SU-DHL-6 (cell line): ENCODE results near the gene INO80B.
"Not testable (repeated sequence)": the region's sequence is repeated elsewhere in the genome, so short reads cannot be mapped to it uniquely, and the experiment has no call there.

Experiments
- H2AFZ ChIP-seq: fragments of 200-600 bp; sonication (generic); 2 replicates; pipeline ENCODE4 v1.6.1; 2014; ENCODE audit warnings: low read depth, mild to moderate bottlenecking, moderate library complexity, mixed read lengths, antibody characterized with exemption, low read length; ENCODE audit not compliant: severe bottlenecking
- H3F3A ChIP-seq: fragments of 200-600 bp; shearing (Covaris generic); 2 replicates; pipeline ENCODE4 v1.6.0; 2016; ENCODE audit warnings: antibody characterized with exemption, mild to moderate bottlenecking; ENCODE audit not compliant: insufficient read depth
- H3K27ac ChIP-seq: fragments of 200-600 bp; sonication (generic); 2 replicates; pipeline ENCODE4 v1.5.1; 2016; ENCODE audit warnings: low read depth, mild to moderate bottlenecking, low read length, moderate library complexity, mixed read lengths
- H3K27me3 ChIP-seq: fragments of 200-600 bp; sonication (generic), shearing (Covaris generic); 2 replicates; pipeline ENCODE4 v1.6.0; 2014; ENCODE audit warnings: mild to moderate bottlenecking, low read length
- H3K36me3 ChIP-seq: fragments of 200-600 bp; sonication (generic); 2 replicates; pipeline ENCODE4 v1.6.1; 2014; ENCODE audit warnings: mild to moderate bottlenecking, low read length, mixed read lengths
- H3K4me2 ChIP-seq: fragments of 300-600, 200-600 bp; shearing (Covaris generic), sonication (generic); 2 replicates; pipeline ENCODE4 v1.6.0; 2014; ENCODE audit warnings: low read length, low read depth, mild to moderate bottlenecking; ENCODE audit not compliant: poor library complexity, severe bottlenecking
- H3K4me3 ChIP-seq: fragments of 200-600 bp; sonication (generic); 2 replicates; pipeline ENCODE4 v1.5.1; 2014; ENCODE audit warnings: antibody characterized with exemption, low read length, mild to moderate bottlenecking, mixed read lengths; ENCODE audit not compliant: insufficient read depth, poor library complexity, severe bottlenecking
- H3K79me2 ChIP-seq: fragments of 200-600 bp; sonication (generic); 2 replicates; pipeline ENCODE4 v1.6.1; 2014; ENCODE audit warnings: mild to moderate bottlenecking, low read length, moderate library complexity; ENCODE audit not compliant: insufficient read depth
- H3K9ac ChIP-seq: fragments of 200-600 bp; sonication (generic); 2 replicates; pipeline ENCODE4 v1.7.0; 2014; ENCODE audit warnings: mild to moderate bottlenecking, low read length
- H3K9me2 ChIP-seq: fragments of 200-600 bp; sonication (generic); replicated peaks from 2 replicates; pipeline ENCODE4 v1.6.1; 2014; ENCODE audit warnings: low read length; ENCODE audit not compliant: insufficient read depth
- H3K9me3 ChIP-seq: fragments of 200-600 bp; sonication (generic); 2 replicates; pipeline ENCODE4 v1.6.1; 2014; ENCODE audit warnings: low read length, mixed read lengths; ENCODE audit not compliant: insufficient read depth
- H4K20me1 ChIP-seq: fragments of 200-600 bp; sonication (generic); 2 replicates; pipeline ENCODE4 v1.6.1; 2014; ENCODE audit warnings: low read depth, mild to moderate bottlenecking, antibody characterized with exemption, low read length, moderate library complexity, mixed read lengths
- EZH2phosphoT487 ChIP-seq: fragments of 200-600 bp; sonication (generic), shearing (Covaris generic); conservative IDR thresholded peaks from 2 replicates; pipeline ENCODE4 v1.6.1; 2018; ENCODE audit warnings: mild to moderate bottlenecking, antibody characterized with exemption, low read length, moderate library complexity, mixed read lengths
- TF ChIP-seq, protein P1 (sequence below): fragments of 200-600 bp; sonication (generic); IDR thresholded peaks from one replicate; pipeline ENCODE4 v1.5.1; 2017; ENCODE audit warnings: antibody characterized with exemption, mild to moderate bottlenecking, low read length, moderate library complexity; ENCODE audit not compliant: insufficient read depth, poor library complexity, severe bottlenecking

Gene INO80B

DNA sequence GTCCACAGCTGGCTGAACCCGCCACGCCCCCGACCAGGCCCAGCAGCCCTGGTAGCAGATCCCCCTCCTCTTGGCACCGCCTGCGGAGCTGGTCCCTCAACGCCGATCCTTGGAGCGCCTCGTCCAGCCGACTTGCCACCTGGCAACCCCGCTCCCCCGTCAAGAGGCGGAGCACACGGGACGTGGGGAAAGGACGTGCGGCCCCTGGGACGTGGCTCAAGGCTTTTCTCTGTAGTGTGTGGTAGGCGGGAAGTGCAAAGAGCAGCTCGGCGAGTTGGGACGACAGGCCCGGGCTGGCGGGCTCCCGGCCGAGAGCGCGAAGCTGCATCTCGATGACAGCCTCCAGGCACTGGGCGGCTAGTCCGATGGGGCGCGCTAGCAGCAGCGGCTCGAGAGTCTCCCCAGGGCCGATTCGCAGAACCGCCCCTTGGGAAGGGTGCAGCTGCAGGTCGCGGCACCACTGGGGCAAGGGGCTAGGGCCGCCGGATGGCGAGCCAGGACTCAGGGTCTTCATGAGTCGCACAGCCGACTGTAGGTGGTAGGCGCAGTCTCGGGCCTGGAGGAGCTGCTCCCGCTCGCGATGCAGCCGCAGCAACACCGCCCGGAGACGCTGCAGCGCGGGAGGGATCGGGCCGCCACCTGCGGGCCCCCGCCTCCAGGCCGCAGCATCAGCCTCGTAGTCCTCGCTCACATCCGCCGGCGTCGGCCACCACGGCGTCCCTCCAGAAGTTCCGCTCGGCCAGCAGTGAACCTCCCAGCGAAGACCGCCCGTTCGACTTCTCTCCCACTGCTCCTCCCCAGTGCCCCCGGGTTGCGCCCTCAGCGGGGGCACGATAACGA lies 27.3 kb downstream of the INO80B start:
- Histone ChIP-seq H3K4me2 (peak overlapping the region; percentile 89), H3K4me3 (peak overlapping the region; percentile 96), H4K20me1 (no peaks in the 10 kb centered on the region), H3K36me3 (peaks cover 4% of the 10 kb centered on the region; the same call in 1 of the 2 replicates), H3K79me2 (peaks cover 26% of the 10 kb centered on the region), H3K9ac (peak overlapping the region; percentile 84), H3F3A (no peaks in the 10 kb centered on the region), H3K27me3 (no peaks in the 10 kb centered on the region), H3K9me2 (no peaks in the 10 kb centered on the region), H3K27ac (peak overlapping the region; percentile 80), H2AFZ (peak overlapping the region; percentile 84), H3K9me3 (no peaks in the 10 kb centered on the region)
- TF ChIP-seq, protein P1, sequence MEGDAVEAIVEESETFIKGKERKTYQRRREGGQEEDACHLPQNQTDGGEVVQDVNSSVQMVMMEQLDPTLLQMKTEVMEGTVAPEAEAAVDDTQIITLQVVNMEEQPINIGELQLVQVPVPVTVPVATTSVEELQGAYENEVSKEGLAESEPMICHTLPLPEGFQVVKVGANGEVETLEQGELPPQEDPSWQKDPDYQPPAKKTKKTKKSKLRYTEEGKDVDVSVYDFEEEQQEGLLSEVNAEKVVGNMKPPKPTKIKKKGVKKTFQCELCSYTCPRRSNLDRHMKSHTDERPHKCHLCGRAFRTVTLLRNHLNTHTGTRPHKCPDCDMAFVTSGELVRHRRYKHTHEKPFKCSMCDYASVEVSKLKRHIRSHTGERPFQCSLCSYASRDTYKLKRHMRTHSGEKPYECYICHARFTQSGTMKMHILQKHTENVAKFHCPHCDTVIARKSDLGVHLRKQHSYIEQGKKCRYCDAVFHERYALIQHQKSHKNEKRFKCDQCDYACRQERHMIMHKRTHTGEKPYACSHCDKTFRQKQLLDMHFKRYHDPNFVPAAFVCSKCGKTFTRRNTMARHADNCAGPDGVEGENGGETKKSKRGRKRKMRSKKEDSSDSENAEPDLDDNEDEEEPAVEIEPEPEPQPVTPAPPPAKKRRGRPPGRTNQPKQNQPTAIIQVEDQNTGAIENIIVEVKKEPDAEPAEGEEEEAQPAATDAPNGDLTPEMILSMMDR = no peak
- TF ChIP-seq EZH2phosphoT487 = no peak

DNA sequence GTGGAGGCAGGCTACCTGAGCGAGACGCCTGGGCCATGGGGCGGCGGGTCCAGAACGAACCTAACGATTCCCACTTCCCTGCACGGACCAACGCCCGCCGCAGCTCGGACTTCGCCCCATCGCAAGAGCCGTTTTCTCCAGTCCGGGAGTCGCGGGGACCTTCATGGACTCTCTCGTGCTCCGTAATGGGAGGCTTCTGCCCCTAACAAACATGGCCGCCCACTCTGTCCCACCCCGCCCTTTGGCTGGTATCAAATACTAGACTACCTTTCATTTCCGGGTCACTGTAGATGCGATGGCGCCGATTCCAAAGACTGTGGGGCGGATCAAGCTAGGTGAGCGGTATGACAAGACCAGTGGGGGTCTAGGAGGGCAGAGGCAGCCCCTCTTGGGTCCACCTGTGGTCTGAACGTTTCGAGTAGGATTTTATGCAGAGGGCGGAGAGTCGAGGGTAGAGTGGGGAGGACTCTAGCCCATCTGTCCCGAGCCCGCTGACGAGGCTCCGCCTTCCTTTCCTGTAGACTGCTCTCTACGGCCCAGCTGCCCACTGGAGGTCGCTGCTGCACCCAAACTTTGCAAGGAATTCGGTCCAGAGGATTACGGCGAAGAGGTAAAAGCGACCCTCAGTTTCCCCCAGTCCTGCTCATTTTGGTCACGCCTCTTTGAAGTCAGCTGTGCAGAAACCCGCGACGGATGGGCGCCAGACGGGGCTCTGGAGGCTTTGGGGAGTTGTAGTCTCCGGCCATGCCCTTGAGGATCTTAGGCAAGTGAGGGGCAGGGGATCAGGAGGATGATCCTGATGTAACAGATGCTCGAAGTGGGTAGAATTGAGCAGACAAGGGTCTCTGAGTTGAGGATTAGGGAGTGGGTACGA lies 28.2 kb downstream of the INO80B start, which contains the start of the genes CCDC142 and TTC31:
Gene CCDC142, minus strand, starts transcription at position 198 of the 874 bp plus-strand sequence. Its CDS starts 161 bp downstream, at position 37.
Gene TTC31, plus strand, starts transcription at position 281 of the 874 bp plus-strand sequence. Its CDS starts 15 bp downstream, at position 296.
- TF ChIP-seq, protein P1 = peak; percentile 82
- no peak for TF ChIP-seq EZH2phosphoT487
- H4K20me1 ChIP-seq = no peaks in the 10 kb centered on the region
- H3K27me3 ChIP-seq = no peaks in the 10 kb centered on the region
- peak within 1 kb of the TSS; percentile 80 for H3K27ac ChIP-seq
- H3K9me2 ChIP-seq = no peaks in the 10 kb centered on the region
- H3K9ac ChIP-seq = peak within 1 kb of the TSS; percentile 84
- H3F3A ChIP-seq = no peaks in the 10 kb centered on the region
- peak within 1 kb of the TSS; percentile 96 for H3K4me3 ChIP-seq
- peak within 1 kb of the TSS; percentile 89 for H3K4me2 ChIP-seq
- peaks cover 26% of the 10 kb centered on the region for H3K79me2 ChIP-seq
- H3K9me3 ChIP-seq = no peaks in the 10 kb centered on the region
- peaks cover 4% of the 10 kb centered on the region; the same call in 1 of the 2 replicates for H3K36me3 ChIP-seq
- peak within 1 kb of the TSS; percentile 84 for H2AFZ ChIP-seq

DNA sequence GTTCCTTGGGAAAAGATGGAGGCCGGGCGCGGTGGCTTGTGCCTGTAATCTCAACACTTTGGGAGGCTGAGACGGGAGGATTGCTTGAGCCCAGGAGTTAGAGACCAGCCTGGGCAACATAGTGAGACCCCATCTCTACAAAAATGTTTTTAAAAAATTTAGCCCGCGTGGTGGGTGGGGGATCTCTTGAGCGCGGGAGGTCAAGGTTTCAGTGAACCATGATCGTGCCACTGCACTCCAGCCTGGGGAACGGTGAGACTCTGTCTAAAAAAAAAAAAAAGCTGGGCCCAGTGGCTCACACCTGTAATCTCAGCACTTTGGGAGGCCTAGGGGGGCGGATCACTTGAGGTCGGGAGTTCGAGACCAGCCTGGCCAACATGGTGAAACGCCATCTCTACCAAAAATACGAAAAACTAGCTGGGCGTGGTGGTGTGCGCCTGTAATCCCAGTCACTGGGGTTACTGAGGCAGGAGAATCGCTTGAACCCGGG lies 28.8 kb downstream of the INO80B start:
- peak overlapping the region; percentile 80; the same call in 1 of the 2 replicates for H3K27ac ChIP-seq
- not testable (repeated sequence) for H4K20me1 ChIP-seq, H3F3A ChIP-seq, H3K9me3 ChIP-seq, H3K36me3 ChIP-seq, H3K27me3 ChIP-seq, H3K9me2 ChIP-seq
- H3K4me2 ChIP-seq = peak overlapping the region; percentile 89
- peak overlapping the region; percentile 84 for H2AFZ ChIP-seq
- H3K9ac ChIP-seq = peak overlapping the region; percentile 84
- peaks cover 26% of the 10 kb centered on the region for H3K79me2 ChIP-seq
- H3K4me3 ChIP-seq = peak overlapping the region; percentile 96
